ENCODE measurements around the gene PGF. TPM values are rescaled to one million over a fixed set of nuclear protein-coding genes. Genes with fewer than 3 reads are reported as not detected.
"Not testable (repeated sequence)": the region's sequence is repeated elsewhere in the genome, so short reads cannot be mapped to it uniquely, and the experiment has no call there.

The PGF gene
- 10 to 100 TPM; 10.2 to 24.5 (median 14.1) TPM for polyA plus RNA-seq (ENCODE audit: insufficient read depth in 1 of 5, insufficient read length in 5 of 5, low replicate concordance in 1 of 5)
- long read RNA-seq, donor 1, transcript PGF-206 (7 exons, 1,927 nt) = major isoform, 5 of 9 reads
- long read RNA-seq, donor 1, partial matches to known transcripts = 0 of 9 reads
- long read RNA-seq, donor 1, other reads (novel, unspliced or antisense) = 0 of 9 reads
- long read RNA-seq, donor 2, partial matches to known transcripts = 0 of 2 reads
- long read RNA-seq, donor 2, other reads (novel, unspliced or antisense) = 0 of 2 reads
- long read RNA-seq, donor 3, partial matches to known transcripts = 0 of 2 reads
- long read RNA-seq, donor 3, other reads (novel, unspliced or antisense) = 0 of 2 reads
- long read RNA-seq, donor 4, partial matches to known transcripts = 0 of 6 reads
- long read RNA-seq, donor 4, other reads (novel, unspliced or antisense) = 0 of 6 reads
- long read RNA-seq, donor 5, transcript PGF-203 (6 exons, 1,699 nt) = major isoform, 8 of 14 reads
- long read RNA-seq, donor 5, transcript PGF-206 (7 exons, 1,927 nt) = minor isoform, 5 of 14 reads
- long read RNA-seq, donor 5, partial matches to known transcripts = 0 of 14 reads
- long read RNA-seq, donor 5, other reads (novel, unspliced or antisense) = 0 of 14 reads
- long read RNA-seq, donor 6, transcript PGF-203 (6 exons, 1,699 nt) = major isoform, 9 of 13 reads
- long read RNA-seq, donor 6, partial matches to known transcripts = 0 of 13 reads
- long read RNA-seq, donor 6, other reads (novel, unspliced or antisense) = 0 of 13 reads
- long read RNA-seq, donor 7, partial matches to known transcripts = 0 of 5 reads
- long read RNA-seq, donor 7, other reads (novel, unspliced or antisense) = 0 of 5 reads
- long read RNA-seq, donor 8, partial matches to known transcripts = 0 of 2 reads
- long read RNA-seq, donor 8, other reads (novel, unspliced or antisense) = 0 of 2 reads

DNA sequence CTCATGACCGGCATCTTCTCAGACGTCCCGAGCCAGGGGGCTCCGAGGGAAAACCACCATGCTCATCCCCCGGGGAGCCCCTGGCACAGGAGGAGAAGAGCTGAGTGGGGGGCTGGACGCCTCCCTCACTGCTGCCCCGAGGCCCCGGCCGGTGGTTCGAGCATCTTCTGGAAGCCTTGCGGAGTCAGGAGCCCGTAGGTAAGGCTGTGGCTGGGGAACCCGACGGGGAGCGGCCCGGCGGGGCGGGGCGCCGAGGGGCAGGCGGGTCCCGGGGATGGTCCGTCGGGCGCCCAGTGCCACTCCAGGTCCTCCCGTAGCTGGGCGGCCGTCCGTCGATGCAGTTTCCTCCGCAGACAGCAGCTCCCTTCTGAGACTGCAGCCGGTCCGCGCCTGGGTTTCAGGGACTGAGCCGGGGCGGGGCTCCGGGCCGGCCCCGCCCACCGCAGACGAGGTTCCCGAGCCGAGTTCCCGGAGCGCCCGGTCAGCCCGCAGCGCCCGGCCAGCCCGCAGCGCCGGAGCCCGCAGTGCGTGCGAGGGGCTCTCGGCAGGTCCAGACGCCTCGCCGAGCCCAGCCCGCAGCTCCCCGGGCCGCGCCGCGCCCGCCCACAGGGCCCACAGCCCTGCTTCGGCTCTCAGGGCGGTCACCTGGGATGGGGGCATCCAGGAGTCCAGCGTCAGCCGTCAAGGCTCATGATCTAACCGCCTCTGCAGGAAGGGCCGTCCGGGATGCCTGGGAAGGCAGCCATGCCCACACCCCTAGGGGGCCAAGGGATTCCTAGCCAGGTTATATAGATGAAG, at the start of gene PGF:
PGF (minus strand) TSS at position 369 of the 798 bp plus-strand sequence; CDS start at position 14, 355 bp downstream.
- DNase-seq = peak in 1 of 2 donors; percentile 55

DNA sequence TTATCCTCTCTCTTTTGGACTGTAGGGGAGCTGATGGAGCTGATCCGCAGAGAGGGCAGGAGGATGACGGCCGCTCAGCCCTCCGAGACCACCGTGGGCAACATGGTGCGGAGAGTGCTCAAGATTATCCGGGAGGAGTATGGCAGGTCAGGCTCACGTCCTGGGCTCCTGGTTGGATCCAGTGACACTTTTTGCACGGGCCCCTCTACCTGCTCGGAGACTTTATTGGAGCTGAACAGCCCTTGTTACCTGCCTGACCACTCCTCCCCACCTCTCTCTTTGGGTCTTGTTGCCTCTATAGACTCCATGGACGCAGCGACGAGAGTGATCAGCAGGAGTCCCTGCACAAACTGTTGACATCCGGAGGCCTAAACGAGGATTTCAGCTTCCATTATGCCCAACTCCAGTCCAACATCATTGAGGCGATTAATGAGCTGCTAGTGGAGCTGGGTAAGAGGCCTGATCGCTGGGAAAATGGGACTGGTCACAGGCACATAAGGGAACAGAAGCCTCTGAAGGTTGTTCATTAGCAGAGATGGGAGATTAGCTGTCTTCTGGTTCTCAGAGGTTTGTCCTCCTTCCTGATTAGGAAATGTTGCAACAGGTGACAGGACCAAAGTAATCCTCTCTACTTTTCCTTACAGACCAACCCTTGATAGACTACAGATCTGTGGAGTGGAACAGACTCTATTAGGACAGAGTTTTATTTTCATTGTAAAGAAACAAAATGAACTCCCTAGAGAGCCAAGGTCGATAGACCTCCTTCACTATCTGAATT, 48.0 kb upstream of the PGF start:
- no peak for DNase-seq

DNA sequence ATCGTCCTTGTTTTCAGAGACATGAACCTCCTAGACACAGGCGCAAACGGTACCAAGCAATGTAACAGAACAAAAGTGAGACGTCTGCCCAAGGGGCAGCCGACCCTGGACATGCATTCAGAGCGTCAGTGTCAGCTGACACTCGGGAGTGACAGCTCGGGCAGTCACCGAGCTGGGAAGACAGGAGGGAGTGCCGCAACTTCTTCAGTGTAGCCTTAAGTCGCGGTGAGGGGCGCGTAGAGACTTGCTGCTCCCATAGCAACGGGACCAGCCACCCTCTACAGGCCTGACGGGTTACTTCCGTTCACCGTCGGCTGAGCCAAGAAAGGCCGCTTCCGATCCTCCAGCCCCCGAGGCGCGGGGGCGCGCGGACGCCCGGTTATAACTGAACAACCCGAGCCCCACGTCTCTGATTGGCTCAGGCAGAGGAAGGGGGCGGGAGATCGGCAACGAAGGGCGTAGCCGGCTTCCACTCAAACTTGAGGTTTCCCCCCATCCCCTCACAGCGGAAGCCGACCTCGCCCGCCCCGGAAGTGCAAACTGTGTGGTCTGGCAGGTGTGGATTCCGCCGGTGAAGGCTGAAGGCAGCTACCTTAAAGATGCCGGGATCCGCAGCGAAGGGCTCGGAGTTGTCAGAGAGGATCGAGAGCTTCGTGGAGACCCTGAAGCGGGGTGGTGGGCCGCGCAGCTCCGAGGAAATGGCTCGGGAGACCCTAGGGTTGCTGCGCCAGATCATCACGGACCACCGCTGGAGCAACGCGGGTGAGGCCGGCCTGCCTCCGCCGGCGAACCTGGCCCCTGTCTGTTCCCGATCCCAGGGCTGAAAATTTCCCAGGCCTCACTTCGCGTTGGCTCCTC, 47.2 kb upstream of the PGF start, which contains the start of gene EIF2B2:
EIF2B2 (plus strand) TSS at position 530 of the 858 bp plus-strand sequence; CDS start at position 600, 70 bp downstream.
- DNase-seq = peak; percentile 98 to 99

DNA sequence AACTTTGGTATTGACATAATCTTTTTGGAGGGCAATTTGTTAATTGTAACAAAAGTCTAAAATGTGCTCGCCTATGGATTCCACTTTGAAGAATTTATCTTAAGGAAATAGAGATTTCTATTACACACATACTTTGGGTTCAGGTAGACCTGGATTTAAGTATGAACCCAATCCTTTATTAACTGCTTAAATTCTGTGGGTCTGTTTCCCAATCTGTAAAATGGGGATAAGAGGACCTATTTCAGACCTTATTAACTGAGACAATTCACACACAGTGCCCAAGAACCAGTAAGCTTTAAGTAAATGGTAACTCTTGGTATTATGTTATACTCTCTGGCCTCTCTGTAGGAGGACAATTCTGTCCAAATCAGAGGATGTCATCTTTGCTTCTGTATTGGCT, 46.5 kb upstream of the PGF start:
- no peak for DNase-seq

DNA sequence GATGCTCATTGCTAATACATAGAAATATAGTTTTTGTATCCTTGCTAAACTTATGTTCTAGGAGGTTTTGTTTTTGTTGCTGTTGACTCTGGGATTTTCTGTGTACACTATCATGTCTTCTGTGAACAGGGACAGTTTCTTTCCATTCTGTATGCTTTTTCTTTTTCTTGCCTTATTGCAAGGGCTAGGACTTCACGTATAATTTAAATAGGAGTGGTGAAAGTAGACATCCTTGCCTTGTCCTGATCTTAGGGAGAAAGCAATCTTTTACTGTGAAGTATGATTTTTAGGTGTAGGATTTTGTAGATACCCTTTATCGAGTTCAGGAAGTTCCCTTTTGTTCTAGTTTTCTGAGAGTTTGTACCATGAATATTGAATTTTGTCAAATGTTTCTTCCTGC, 45.9 kb upstream of the PGF start:
- no peak for DNase-seq

DNA sequence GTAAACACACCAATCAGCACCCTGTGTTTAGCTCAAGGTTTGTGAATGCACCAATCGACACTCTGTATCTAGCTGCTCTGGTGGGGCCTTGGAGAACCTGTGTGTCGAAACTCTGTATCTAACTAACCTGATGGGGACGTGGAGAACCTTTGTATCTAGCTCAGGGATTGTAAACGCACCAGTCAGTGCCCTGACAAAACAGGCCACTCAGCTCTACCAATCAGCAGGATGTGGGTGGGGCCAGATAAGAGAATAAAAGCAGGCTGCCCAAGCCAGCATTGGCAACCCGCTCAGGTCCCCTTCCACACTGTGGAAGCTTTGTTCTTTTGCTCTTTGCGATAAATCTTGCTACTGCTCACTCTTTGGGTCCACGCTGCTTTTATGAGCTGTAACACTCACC, 40.4 kb upstream of the PGF start:
- DNase-seq = not testable (repeated sequence)

DNA sequence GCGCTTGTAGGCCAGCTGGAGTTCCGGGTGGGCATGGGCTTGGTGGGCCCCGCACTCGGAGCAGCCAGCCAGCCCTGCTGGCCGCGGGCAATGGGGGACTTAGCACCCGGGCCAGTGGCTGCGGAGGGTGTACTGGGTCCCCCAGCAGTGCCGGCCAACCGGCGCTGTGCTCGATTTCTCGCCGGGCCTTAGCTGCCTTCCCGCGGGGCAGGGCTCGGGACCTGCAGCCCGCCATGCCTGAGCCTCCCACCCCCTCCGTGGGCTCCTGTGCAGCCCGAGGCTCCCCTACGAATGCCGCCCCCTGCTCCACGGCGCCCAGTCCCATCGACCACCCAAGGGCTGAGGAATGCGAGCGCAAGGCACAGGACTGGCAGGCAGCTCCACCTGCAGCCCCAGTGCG, 38.8 kb upstream of the PGF start:
- not testable (repeated sequence) for DNase-seq

DNA sequence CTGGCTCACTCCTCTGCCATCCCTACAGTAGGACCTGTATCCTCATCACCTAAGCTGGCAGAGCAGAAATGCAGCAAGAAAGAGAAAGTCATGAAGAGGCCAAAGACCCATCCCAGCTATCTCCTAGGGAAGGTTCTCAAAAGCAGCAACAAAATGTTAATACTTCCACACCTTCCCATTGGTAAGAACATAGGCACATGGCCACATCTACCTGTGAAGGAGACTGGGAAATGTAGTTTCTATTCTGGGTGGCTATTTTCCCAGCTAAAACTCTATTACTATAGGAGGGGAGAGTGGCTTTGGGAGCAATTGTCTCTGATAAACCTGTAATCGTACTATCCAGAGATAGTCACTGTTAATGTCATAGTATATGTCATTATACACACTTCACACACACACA, 33.6 kb upstream of the PGF start:
- no peak for DNase-seq

DNA sequence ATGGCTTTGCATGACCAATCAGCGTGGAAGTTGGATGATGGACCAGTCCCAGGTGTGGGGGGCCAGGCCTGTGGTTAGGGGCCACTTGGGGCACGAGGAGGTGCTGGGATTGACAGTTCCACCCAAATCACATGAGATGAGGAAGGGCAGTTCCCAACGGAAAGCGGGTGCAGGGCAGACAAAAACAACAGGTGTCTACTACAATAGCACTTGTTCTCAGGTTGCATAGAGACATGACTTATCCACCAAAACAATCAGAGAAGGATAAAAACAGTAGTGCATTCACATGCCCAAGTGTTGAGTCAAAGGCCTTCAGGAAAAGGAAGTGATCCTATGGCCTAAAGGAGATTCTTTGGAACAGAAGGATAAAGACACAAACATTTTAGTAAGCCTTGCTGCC, 32.7 kb upstream of the PGF start:
- DNase-seq = no peak

DNA sequence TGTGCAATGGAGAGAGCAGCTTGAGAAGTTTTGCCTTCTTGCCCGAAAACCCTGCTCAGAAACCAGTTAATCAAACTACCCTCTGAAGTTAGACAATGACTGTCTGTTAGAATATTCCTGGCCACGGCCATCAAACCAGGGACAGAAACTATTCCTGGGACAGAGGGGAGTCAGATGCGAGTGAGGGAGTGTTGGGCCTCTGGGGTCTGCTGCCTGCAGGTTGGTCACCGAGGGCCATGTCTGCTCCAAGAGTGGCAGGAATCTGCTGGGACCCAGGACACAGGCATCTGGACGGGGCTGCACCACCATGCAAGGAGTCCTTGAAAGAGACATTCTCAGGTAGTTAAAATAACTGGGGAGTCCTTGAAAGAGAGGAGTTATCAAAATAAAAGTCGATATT, 30.4 kb upstream of the PGF start:
- no peak for DNase-seq

DNA sequence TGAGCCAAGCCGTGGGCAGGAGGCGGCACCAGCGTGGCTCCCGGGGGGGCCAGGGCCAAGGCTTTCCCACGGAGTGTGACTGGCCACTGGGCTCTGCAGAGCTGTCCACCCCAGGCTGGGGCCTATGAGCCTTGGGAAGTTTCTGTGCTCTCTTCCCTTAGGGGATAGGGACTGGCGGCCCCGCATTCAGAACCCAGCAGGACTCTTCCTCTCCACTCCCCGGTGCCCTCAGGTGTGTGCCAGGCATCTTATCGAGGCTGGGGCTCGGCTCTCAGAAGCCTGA, 29.6 kb upstream of the PGF start:
- no peak for DNase-seq

DNA sequence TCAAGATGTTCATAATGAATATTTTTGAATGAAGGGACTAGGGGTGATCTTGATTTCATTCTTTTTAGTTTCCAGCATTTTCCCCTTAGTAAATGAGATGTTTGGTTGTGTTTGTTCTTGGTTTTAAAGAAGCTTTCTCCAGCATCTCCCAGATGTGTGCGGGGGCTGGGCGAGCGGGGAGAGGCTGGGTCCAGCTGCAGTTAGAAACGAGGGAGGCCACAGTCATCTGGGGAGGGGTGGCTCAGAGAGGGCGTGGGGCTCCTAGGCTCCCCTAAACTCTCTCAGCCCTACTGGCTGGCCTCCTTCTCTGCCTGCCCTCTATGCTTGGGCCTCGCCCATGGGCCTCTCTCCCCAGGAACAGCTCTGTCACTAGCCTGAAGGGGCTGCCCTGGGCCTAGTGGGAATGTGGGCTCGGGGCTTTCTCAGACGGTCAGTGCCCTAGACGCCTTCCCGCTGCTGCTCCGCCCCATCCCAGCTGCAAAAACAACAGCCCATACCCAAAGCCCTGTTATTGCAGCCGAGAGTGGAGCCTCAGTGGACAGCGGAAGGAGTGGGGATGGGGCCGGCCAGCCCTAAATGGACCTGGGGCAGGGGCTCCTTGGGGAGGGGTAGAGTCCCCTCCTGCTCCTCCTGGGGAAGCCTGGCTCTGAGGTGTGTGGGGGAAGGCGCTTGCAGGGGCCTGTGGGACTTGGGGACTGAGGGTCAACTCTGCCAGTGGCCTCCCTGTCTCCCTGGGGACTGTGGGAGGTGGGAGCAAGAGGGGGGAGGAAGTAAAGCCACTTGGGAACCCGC, 29.0 kb upstream of the PGF start:
- no peak for DNase-seq

DNA sequence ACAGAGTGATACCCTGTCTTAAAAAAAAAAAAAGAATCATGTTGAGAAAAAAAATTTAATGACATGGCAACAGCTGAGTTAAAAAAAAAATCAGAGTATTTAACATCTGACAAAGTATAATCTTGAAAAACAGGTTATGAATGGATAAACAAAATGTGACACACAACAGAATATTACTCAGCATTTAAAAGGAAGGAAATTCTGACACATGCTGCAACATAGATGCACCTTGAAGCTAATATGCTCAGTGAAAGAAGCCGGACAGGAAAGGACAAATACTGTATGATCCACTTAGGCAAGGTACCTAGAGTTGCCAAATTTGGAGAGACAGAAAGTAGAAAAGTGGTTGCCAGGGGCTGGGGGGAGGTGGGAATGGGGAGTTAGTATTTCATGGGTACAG, 27.9 kb upstream of the PGF start:
- no peak for DNase-seq

DNA sequence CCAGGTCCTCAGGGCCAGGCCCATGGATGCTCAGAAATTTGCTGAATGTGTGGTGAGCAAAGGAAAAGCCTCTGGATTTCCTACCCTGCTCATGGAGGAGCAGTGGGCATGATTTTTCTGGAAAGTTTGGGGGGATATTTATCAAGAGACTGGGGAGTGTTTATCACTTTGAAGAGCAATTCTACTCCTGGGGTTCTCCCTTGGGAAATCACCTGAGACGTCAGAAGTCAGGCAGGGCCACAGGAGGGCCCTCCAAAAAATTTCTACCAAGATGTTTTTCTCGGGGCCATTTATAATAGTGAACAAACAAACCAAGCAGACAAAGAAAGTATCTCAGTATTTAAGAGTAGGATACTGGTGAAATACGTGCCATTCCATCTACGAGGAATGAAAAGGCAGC, 27.3 kb upstream of the PGF start:
- no peak for DNase-seq

DNA sequence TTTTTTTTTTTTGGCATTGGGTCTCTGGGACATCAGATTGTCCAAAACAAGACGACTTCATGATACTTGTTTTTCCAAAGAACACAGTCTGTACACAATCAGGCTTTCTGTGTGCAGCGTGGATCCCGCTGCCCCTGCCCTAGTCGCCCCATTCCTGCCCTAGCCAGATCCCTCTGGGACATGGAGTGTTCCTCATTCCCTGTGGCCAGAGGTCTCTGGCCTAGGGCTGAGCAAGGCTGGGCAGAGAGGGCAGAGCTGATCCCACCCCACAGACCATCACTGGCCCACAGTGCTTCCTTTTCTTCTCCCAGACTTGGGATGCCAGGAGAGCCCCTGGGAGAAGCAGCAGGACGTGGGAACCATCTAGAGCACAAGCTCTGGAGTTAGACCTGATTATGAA, 26.4 kb upstream of the PGF start:
- no peak for DNase-seq

DNA sequence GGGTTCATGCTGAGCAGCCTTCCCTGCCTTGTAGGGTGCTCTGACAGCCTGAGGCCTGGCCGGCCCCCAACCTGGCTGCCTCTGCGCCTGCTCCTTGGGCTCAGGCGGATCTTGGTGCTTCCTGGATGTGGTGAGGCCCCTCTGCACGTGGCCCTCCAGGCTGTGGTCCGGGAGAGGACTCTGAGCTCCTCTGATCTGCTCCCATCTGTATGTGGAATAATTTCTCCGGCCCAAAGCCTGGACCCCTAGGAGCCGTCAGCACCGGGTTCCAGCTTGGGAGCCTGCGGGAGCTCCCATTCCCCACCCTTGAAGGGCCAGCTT, 26.0 kb upstream of the PGF start:
- no peak for DNase-seq

DNA sequence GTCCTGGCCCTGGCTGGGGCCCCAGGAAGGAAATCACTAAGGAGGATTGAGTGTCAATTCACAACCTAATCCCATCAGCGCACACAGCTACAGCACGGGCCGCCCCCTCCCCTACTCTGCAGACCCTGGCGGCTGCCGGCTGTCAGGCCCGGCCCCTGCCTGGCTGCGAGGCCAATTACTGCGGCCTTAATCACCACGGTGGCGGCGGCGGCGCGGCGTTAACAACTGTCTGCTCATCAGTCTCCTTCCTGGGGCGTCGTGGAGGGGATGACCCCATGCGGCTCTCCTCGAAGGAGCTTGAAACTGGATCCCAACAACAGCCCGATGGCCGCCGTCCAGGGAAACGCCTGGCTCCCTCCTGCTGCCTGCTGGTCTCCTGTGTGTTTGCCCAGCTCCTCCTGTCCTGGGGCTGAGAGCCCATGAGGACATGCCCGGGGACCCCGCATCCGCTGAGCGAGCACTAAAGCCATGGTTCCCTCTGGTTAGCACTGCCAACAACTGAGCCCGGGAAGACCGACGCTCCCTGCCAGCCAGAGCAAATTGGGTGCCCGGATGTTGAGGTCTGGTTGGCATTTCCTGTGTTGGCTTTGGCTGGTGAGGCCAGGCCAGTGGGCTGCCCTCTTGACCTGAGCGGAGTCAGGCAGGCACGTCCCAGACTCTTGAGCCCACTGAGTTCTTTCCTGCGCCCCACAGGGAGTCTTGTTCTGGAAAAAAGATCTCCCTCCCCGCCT, 25.5 kb upstream of the PGF start:
- DNase-seq = peak; percentile 54 to 65

DNA sequence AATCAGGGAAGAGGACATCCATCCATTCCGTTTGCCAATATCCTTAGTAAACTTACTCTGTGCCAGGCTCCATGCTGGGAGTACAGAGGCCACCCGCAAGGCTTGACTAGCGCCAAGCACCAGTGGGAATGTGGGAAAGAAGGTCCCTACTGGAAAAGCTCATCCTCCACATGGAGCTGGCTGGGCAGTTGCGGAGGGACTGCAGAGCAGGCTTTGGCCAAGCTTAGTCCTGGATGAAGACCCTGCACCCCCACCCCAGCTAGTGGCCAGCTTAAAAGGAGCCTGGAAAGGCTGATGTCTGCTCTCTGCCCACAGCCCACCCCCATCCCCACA, 25.0 kb upstream of the PGF start:
- no peak for DNase-seq
